Heart left ventricle (tissue), 16 donors: Measurements from ENCODE around the gene ZNF521. TPM values are rescaled to one million over a fixed set of nuclear protein-coding genes. Genes with fewer than 3 reads are reported as not detected.

Experiments used
- ATAC-seq, 4 donors: fragments of 200-7000 bp; cut with Tn5 transposase; one replicate each; pipeline ENCODE4 v1.9.1; 2020 to 2022; ENCODE audit warnings: moderate library complexity in 4 of 4, mild to moderate bottlenecking in 3 of 4, moderate number of reproducible peaks in 1 of 4
- DNase-seq, 5 donors: peaks; one replicate each; pipeline ENCODE4 v3.0.0-alpha.2; 2020
- H3K27ac ChIP-seq, 12 donors: fragments of 200-600 bp; sonication (generic) in 4 of 12; one replicate each; pipeline versions ENCODE4 v1.5.0 to v1.8.0; 2016 to 2022; ENCODE audit warnings: mild to moderate bottlenecking in 2 of 12
- H3K27me3 ChIP-seq, 9 donors: fragments of 200-600 bp; sonication (generic) in 2 of 9; one replicate each; pipeline versions ENCODE4 v1.5.1 to v1.8.0; 2016 to 2022; ENCODE audit warnings: mild to moderate bottlenecking in 3 of 9
- H3K36me3 ChIP-seq, 9 donors: fragments of 200-600 bp; sonication (generic) in 2 of 9; one replicate each; pipeline versions ENCODE4 v1.5.0 to v1.8.0; 2018 to 2022; ENCODE audit warnings: mild to moderate bottlenecking in 2 of 9
- H3K4me1 ChIP-seq, 12 donors: fragments of 200-600 bp; sonication (generic) in 4 of 12; one replicate each; pipeline versions ENCODE4 v1.5.0 to v1.8.0; 2016 to 2022; ENCODE audit warnings: mild to moderate bottlenecking in 3 of 12
- H3K4me3 ChIP-seq, 12 donors: fragments of 200-600 bp; sonication (generic) in 4 of 12; one replicate each; pipeline versions ENCODE4 v1.5.0 to v1.8.0; 2017 to 2022; ENCODE audit warnings: mild to moderate bottlenecking in 9 of 12, moderate library complexity in 4 of 12
- H3K9me3 ChIP-seq, 12 donors: fragments of 200-600 bp; sonication (generic) in 4 of 12; one replicate each; pipeline versions ENCODE4 v1.5.0 to v1.8.0; 2016 to 2022; ENCODE audit warnings: mild to moderate bottlenecking in 1 of 12
- POLR2A ChIP-seq, 2 donors: fragments of 450-650 bp; IDR thresholded peaks; one replicate each; pipeline ENCODE4 v1.6.1; 2017; ENCODE audit warnings: antibody characterized with exemption in 2 of 2, mild to moderate bottlenecking in 2 of 2, moderate library complexity in 2 of 2
- WGBS, 4 donors: extraction: QIAGEN DNeasy Blood & Tissue Kit in 2 of 4; methylation state at CpG; one replicate each; pipeline versions ENCODE4 v1.1.5 to v1.1.7; 2013 to 2018; 5-methylcytosine and 5-hydroxymethylcytosine counted together
- intact Hi-C, 10 donors: fragments of 100-400 bp; cut with DNase I; formaldehyde crosslinking; loops; one replicate each; pipeline versions ENCODE4 v1.11.1 to v1.14.2; 2022
- polyA plus RNA-seq, 2 donors: library from polyadenylated mRNA; stranded (reverse); fragments of 200-250 nt; gene quantifications; one replicate each; pipeline ENCODE4 v1.2.3, GENCODE V29; 2013
- total RNA-seq, 9 donors: library from RNA; depleted of rRNA in 2 of 9; stranded (reverse); fragments of >200 nt in 2 of 9; fragmentation: NEBNext Ultra II Directional in 3 of 9; extraction: Animal tissue kit (Norgen Biotek cat#: 25700) in 3 of 9; gene quantifications; one replicate each; pipeline versions ENCODE4 v1.1.0 to v1.2.4, GENCODE V29; 2016 to 2023
- TF ChIP-seq, protein P1 (sequence below), 12 donors: fragments of 200-600 bp; sonication (generic) in 4 of 12; IDR thresholded peaks; one replicate each; pipeline versions ENCODE4 v1.5.0 to v1.8.0; 2018 to 2022; ENCODE audit warnings: antibody characterized with exemption in 12 of 12, mild to moderate bottlenecking in 5 of 12
- donor health status: ischemic (EF 13 %, LVEDD 7.1; RV severe dilation, severe dysfunction).
- donor health status: healthy with polysubstance abuse.
- donor health status: DM: no; HTN: yes; CAD: no.
- donor health status: DM: no; HTN: no; CAD: no.
- donor health status: ischemic (EF 25% LVEDD 6.9; RV normal size, moderate dysfunction).
- donor health status: ischemic (EF 25% LVEDD 5.7; RV mildly dilated, moderate dysfunction).
- donor health status: healthy.
- donor health status: DM: yes; HTN: yes; CAD: no.
- donor health status: ischemic (EF 35%, LVEDD 5.7; RV mildly dilated, moderate dysfunction).
- donor health status: nonischemic (EF 11% LVEDD 7.7; RV severe dilation, severe dysfunction).
- donor health status: DM: yes; HTN: yes; CAD: no.
- donor health status: PGD.
- donor health status: ischemic (EF 29% LVEDD 5.4; RV normal size, mild dysfunction).
- donor health status: nonischemic (EF 23%, LVEDD 6.1; RV moderate dilation, normal function).

The ZNF521 gene
- total and polyA plus RNA-seq, 11 donors = 1.5 to 24.4 (median 14.9) TPM

DNA sequence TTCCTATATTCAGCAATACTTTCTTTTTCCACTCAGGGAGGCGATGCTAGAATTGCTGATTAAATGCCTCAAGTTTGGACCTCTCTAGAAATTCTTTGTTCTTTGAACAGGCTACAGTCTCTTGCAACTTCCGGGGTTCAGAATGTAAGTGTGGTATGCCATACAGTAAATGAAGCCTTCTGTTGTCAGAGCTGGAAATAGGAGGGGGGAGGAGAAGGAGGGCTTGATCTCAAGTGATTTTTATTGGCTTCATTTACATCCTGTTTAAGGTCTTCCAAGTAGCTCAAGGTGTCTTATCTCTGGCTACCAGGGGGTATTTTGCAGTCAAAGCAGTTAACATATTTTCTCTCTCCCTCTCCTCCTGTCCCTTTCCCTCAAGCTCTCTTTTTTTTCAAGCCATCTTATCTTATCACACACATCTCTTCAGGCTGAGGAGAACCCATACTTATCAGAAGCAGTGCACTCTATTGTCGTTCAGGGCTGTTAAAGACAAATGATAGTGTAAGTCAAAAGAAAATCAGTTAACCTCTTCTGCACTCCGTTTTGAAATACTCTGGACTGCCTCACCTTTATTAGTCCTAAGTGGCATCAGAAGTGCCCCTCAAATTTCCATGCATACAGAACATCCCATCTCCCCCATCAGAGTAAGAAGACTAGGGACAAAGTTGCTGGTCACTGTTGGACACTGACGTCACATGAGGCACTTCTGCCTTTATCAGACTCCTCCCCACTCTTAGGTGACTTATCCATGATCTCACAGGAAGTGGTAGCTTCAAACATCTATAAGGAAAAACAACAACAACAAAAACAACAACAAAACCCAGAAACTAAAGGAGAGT lies 112.2 kb downstream of the ZNF521 start:
- intact Hi-C loops = loop anchor here in 8 of 10 donors (5.0 to 10.0 kb wide), 7 partner anchors 38 to 365 kb away; no protein-coding TSS in a partner anchor
- ATAC-seq (peak in 2 of 4 donors; percentile 6 to 22), DNase-seq (no peak)
- Histone ChIP-seq H3K4me3 (no peak overlapping the region), H3K9me3 (no peaks in the 10 kb centered on the region), H3K36me3 (no peaks in the 10 kb centered on the region), H3K27me3 (no peaks in the 10 kb centered on the region), H3K27ac (peak overlapping the region in 2 of 12 donors; percentile 9 to 55), H3K4me1 (peaks cover 0 to 50% (median 15%) of the 10 kb centered on the region in 12 donors)
- WGBS, 4 donors = 33 to 39% (median 35%) methylated on average over 5 of the region's 5 CpGs
- TF ChIP-seq, protein P1, sequence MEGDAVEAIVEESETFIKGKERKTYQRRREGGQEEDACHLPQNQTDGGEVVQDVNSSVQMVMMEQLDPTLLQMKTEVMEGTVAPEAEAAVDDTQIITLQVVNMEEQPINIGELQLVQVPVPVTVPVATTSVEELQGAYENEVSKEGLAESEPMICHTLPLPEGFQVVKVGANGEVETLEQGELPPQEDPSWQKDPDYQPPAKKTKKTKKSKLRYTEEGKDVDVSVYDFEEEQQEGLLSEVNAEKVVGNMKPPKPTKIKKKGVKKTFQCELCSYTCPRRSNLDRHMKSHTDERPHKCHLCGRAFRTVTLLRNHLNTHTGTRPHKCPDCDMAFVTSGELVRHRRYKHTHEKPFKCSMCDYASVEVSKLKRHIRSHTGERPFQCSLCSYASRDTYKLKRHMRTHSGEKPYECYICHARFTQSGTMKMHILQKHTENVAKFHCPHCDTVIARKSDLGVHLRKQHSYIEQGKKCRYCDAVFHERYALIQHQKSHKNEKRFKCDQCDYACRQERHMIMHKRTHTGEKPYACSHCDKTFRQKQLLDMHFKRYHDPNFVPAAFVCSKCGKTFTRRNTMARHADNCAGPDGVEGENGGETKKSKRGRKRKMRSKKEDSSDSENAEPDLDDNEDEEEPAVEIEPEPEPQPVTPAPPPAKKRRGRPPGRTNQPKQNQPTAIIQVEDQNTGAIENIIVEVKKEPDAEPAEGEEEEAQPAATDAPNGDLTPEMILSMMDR (IDR thresholded peaks at IDR 0.05) = no peak
- TF ChIP-seq POLR2A (IDR thresholded peaks at IDR 0.05) = no peak

DNA sequence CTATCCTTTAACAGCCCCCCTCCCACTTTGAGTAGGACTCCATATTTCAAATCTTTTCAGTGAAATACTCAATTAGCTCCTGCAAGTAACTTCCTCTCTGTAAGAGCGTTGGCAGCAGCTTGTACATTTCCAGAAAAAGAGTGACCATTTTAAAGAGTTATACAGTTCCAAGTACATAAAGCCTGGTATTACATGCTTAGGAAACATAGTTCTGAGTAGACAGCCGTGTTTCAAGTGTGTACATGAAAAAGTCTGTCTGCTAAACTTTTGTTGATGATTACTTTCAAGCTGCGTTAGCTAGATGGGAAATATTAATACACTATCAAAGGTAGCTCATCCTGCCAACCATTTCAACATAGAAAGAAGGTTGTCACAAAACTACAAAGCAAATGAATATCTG lies 112.8 kb downstream of the ZNF521 start:
- TF ChIP-seq POLR2A (IDR thresholded peaks at IDR 0.05) = no peak
- TF ChIP-seq, protein P1 (IDR thresholded peaks at IDR 0.05) = no peak
- peaks cover 0 to 50% (median 17%) of the 10 kb centered on the region in 12 donors for H3K4me1 ChIP-seq
- H3K27me3 ChIP-seq = no peaks in the 10 kb centered on the region
- WGBS, 4 donors = 59 to 67% (median 64%) methylated on average over 3 of the region's 3 CpGs
- H3K9me3 ChIP-seq = no peaks in the 10 kb centered on the region
- peak overlapping the region in 3 of 12 donors; percentile 2 to 55 (median 9) for H3K27ac ChIP-seq
- intact Hi-C loops = loop anchor here in 8 of 10 donors (5.0 to 10.0 kb wide), 6 partner anchors 43 to 364 kb away; no protein-coding TSS in a partner anchor
- H3K36me3 ChIP-seq = no peaks in the 10 kb centered on the region
- no peak for DNase-seq
- H3K4me3 ChIP-seq = no peak overlapping the region
- no peak for ATAC-seq

DNA sequence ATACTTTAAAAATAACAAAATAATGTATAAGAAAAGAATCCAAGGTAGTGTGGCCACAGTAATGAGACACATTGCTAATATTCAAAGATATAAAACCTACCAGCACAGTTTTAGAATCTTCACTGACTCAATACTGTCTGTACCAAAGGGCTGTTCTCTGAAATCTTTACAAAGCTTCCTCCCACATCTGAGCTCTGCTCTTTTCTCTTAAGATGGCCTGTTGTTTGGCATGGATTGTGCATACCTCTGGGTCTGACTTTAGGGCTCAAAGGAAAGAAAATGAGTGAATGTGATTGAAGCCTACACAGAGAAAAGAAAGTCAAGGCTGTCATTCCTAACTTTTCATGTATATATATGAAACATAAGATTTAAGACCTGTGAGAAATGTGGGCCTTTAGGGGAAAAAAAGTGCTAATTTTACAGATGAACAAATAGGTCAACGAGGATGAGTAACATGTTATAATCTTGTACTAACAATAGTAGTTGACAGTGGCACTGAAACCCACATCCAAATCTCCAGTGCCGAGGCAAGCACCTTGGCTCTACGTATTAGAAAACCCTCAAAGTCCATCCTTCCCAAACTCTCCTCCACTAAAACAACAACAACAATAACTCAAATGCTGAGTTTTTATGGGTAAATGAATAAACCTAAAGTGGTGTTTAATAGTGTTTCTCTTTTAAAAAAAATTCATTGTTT lies 114.2 kb downstream of the ZNF521 start:
- no peaks in the 10 kb centered on the region for H3K9me3 ChIP-seq
- WGBS, 4 donors = 50 to 63% (median 56%) methylated on average over 3 of the region's 3 CpGs
- peaks cover 0 to 62% (median 26%) of the 10 kb centered on the region in 12 donors for H3K4me1 ChIP-seq
- no peaks in the 10 kb centered on the region for H3K27me3 ChIP-seq
- H3K27ac ChIP-seq = peak overlapping the region in 5 of 12 donors; percentile 11 to 64 (median 21)
- H3K4me3 ChIP-seq = no peak overlapping the region
- peak in 1 of 4 donors; percentile 37 for ATAC-seq
- TF ChIP-seq POLR2A (IDR thresholded peaks at IDR 0.05) = no peak
- TF ChIP-seq, protein P1 (IDR thresholded peaks at IDR 0.05) = no peak
- intact Hi-C loops = loop anchor here in 8 of 10 donors (5.0 to 10.0 kb wide), 6 partner anchors 45 to 363 kb away; no protein-coding TSS in a partner anchor
- no peak for DNase-seq
- H3K36me3 ChIP-seq = no peaks in the 10 kb centered on the region

DNA sequence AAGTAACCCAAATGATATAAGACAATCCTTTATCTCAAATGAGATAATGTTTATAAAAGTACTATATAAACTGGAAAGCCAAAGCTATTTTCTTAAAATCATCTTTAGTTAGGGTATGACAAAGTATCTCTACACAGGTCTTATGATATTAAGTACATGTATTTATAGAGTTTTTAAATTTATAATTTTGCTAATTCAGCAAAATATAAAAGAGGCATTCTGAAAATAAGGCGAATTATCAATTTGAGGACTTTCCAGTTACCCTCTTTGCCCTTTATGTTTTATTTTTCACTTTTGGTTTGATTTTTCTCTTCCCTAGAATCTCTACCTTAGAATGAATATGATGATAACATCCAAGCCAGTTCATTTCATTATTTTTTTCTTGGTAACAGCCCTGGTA lies 115.2 kb downstream of the ZNF521 start:
- WGBS, 4 donors = 96 to 99% (median 98%) methylated on average over 1 of the region's 1 CpG
- TF ChIP-seq POLR2A (IDR thresholded peaks at IDR 0.05) = no peak
- TF ChIP-seq, protein P1 (IDR thresholded peaks at IDR 0.05) = no peak
- peak overlapping the region in 3 of 12 donors; percentile 11 to 64 (median 35) for H3K27ac ChIP-seq

More for the DNA sequence above, 115.2 kb downstream of the ZNF521 start:
- DNase-seq = no peak
- intact Hi-C loops = loop anchor here in 8 of 10 donors (5.0 to 10.0 kb wide), 6 partner anchors 46 to 362 kb away; no protein-coding TSS in a partner anchor
- Histone ChIP-seq H3K27me3 (no peaks in the 10 kb centered on the region), H3K36me3 (no peaks in the 10 kb centered on the region), H3K9me3 (no peaks in the 10 kb centered on the region), H3K4me3 (no peak overlapping the region), H3K4me1 (peaks cover 0 to 71% (median 27%) of the 10 kb centered on the region in 12 donors)
- ATAC-seq = no peak
